WTC11 (cell line): Measurements from ENCODE around the gene SENP7. TPM values are rescaled to one million over a fixed set of nuclear protein-coding genes. Genes with fewer than 3 reads are reported as not detected.

ENCODE experiments used
- ATAC-seq: fragments of 200-7000 bp; cut with Tn5 transposase; 2 replicates; pipeline ENCODE4 v1.10.0; 2021; ENCODE audit warnings: mild to moderate bottlenecking, moderate library complexity
- CTCF ChIA-PET: fragments of 300-600 bp; sonication (Branson Sonifier 250); formaldehyde crosslinking; loops from one replicate; lab custom pipeline; 2021; ENCODE audit warnings: antibody characterized with exemption; lab: Charles Lee
- POLR2A ChIA-PET: fragments of 350-600 bp; sonication (Branson Sonifier 250); formaldehyde crosslinking; loops from one replicate; lab custom pipeline; 2021; ENCODE audit warnings: antibody characterized with exemption; lab: Charles Lee
- DNase-seq: peaks from one replicate; pipeline ENCODE4 v3.0.0; 2021; ENCODE audit warnings: low spot score
- H3K27ac Mint-ChIP-seq: 2 replicates; pipeline ENCODE4 v1.8.0; 2021; ENCODE audit warnings: mixed read lengths
- H3K27me3 Mint-ChIP-seq: 2 replicates; pipeline ENCODE4 v1.8.0; 2021; ENCODE audit warnings: low read depth, mild to moderate bottlenecking, moderate library complexity, mixed read lengths
- H3K36me3 Mint-ChIP-seq: 2 replicates; pipeline ENCODE4 v1.8.0; 2021; ENCODE audit warnings: mixed read lengths
- H3K4me1 Mint-ChIP-seq: 2 replicates; pipeline ENCODE4 v1.8.0; 2022; ENCODE audit warnings: mixed read lengths
- H3K4me3 Mint-ChIP-seq: 2 replicates; pipeline ENCODE4 v1.8.0; 2021; ENCODE audit warnings: mild to moderate bottlenecking, moderate library complexity, mixed read lengths
- H3K9me3 Mint-ChIP-seq: 2 replicates; pipeline ENCODE4 v1.8.0; 2021; ENCODE audit warnings: mixed read lengths
- ATF1 ChIP-seq: sonication (generic); formaldehyde crosslinking; IDR thresholded peaks from 2 replicates; pipeline ENCODE4 v1.8.1; 2023; ENCODE audit warnings: mild to moderate bottlenecking, moderate library complexity, missing genetic modification reagents
- CREB1 ChIP-seq: sonication (generic); formaldehyde crosslinking; IDR thresholded peaks from 2 replicates; pipeline ENCODE4 v1.8.0; 2023; ENCODE audit warnings: mild to moderate bottlenecking, missing genetic modification reagents
- ELF4 ChIP-seq: sonication (generic); formaldehyde crosslinking; IDR thresholded peaks from 2 replicates; pipeline ENCODE4 v1.8.1; 2022; ENCODE audit warnings: low read depth, mild to moderate bottlenecking, moderate library complexity, missing genetic modification reagents
- ETV6 ChIP-seq: sonication (generic); formaldehyde crosslinking; IDR thresholded peaks from 2 replicates; pipeline ENCODE4 v1.8.1; 2022; ENCODE audit warnings: mild to moderate bottlenecking, missing genetic modification reagents
- FOXP1 ChIP-seq: sonication (generic); formaldehyde crosslinking; IDR thresholded peaks from 2 replicates; pipeline ENCODE4 v1.8.0; 2022; ENCODE audit warnings: missing genetic modification reagents, mild to moderate bottlenecking, moderate library complexity, borderline replicate concordance
- IRF2 ChIP-seq: sonication (generic); formaldehyde crosslinking; IDR thresholded peaks from 2 replicates; pipeline ENCODE4 v1.8.0; 2022; ENCODE audit warnings: low read depth, missing genetic modification reagents, borderline replicate concordance
- JAZF1 ChIP-seq: fragments of 250-450 bp; sonication (Bioruptor Pico); IDR thresholded peaks from 2 replicates; pipeline ENCODE4 v1.9.0; 2021; ENCODE audit warnings: moderate library complexity, mild to moderate bottlenecking, inconsistent platforms
- NR1H2 ChIP-seq: sonication (generic); formaldehyde crosslinking; IDR thresholded peaks from 2 replicates; pipeline ENCODE4 v1.9.0; 2021; ENCODE audit warnings: mild to moderate bottlenecking, moderate library complexity, missing genetic modification reagents
- OVOL2 ChIP-seq: fragments of 250-450 bp; sonication (Bioruptor Pico); IDR thresholded peaks from 2 replicates; pipeline ENCODE4 v1.9.0; 2021; ENCODE audit warnings: mild to moderate bottlenecking, borderline replicate concordance
- PRRX2 ChIP-seq: fragments of 250-450 bp; sonication (Bioruptor Pico); IDR thresholded peaks from 2 replicates; pipeline ENCODE4 v1.8.0; 2021; ENCODE audit warnings: mild to moderate bottlenecking
- SP1 ChIP-seq: sonication (generic); formaldehyde crosslinking; conservative IDR thresholded peaks from 2 replicates; pipeline ENCODE4 v1.8.1; 2022; ENCODE audit warnings: missing genetic modification reagents
- TP53 ChIP-seq: sonication (generic); formaldehyde crosslinking; IDR thresholded peaks from 2 replicates; pipeline ENCODE4 v1.8.1; 2023; ENCODE audit warnings: mild to moderate bottlenecking, missing genetic modification reagents
- ZBTB21 ChIP-seq: sonication (generic); formaldehyde crosslinking; IDR thresholded peaks from 2 replicates; pipeline ENCODE4 v1.8.1; 2023; ENCODE audit warnings: mild to moderate bottlenecking, missing genetic modification reagents, borderline replicate concordance
- ZNF138 ChIP-seq: sonication (generic); formaldehyde crosslinking; conservative IDR thresholded peaks from 2 replicates; pipeline ENCODE4 v1.8.1; 2022; ENCODE audit warnings: mild to moderate bottlenecking, moderate library complexity, missing genetic modification reagents
- ZNF232 ChIP-seq: sonication (generic); formaldehyde crosslinking; IDR thresholded peaks from 2 replicates; pipeline ENCODE4 v1.8.0; 2022; ENCODE audit warnings: mild to moderate bottlenecking, missing genetic modification reagents
- total RNA-seq: library from RNA; stranded (reverse); gene quantifications from 3 replicates; pipeline ENCODE4 v1.2.3, GENCODE V29; 2021
- TF ChIP-seq, protein P1 (sequence below): sonication (generic); formaldehyde crosslinking; IDR thresholded peaks from 2 replicates; pipeline ENCODE4 v1.8.1; 2023; ENCODE audit warnings: mild to moderate bottlenecking, missing genetic modification reagents, moderate library complexity
- TF ChIP-seq, protein P2 (sequence below): sonication (generic); formaldehyde crosslinking; IDR thresholded peaks from 2 replicates; pipeline ENCODE4 v1.8.1; 2022; ENCODE audit warnings: low read depth, mild to moderate bottlenecking, moderate library complexity, missing genetic modification reagents, borderline replicate concordance
- TF ChIP-seq, protein P3 (sequence below): fragments of 250-450 bp; sonication (Bioruptor Pico); IDR thresholded peaks from 2 replicates; pipeline ENCODE4 v1.9.0; 2021; ENCODE audit warnings: mild to moderate bottlenecking
- TF ChIP-seq, protein P4 (sequence below): fragments of 250-450 bp; sonication (Bioruptor Pico); IDR thresholded peaks from 2 replicates; pipeline ENCODE4 v1.9.0; 2021; ENCODE audit warnings: mild to moderate bottlenecking
- TF ChIP-seq, protein P5 (sequence below): fragments of 250-450 bp; sonication (Bioruptor Pico); conservative IDR thresholded peaks from 2 replicates; pipeline ENCODE4 v1.9.0; 2021; ENCODE audit warnings: mild to moderate bottlenecking
- TF ChIP-seq, protein P6 (sequence below): sonication (generic); formaldehyde crosslinking; IDR thresholded peaks from 2 replicates; pipeline ENCODE4 v1.8.0; 2023; ENCODE audit warnings: missing genetic modification reagents

The SENP7 gene
- total RNA-seq, 1 experiment from 2014 or later, result 10.5 TPM

DNA sequence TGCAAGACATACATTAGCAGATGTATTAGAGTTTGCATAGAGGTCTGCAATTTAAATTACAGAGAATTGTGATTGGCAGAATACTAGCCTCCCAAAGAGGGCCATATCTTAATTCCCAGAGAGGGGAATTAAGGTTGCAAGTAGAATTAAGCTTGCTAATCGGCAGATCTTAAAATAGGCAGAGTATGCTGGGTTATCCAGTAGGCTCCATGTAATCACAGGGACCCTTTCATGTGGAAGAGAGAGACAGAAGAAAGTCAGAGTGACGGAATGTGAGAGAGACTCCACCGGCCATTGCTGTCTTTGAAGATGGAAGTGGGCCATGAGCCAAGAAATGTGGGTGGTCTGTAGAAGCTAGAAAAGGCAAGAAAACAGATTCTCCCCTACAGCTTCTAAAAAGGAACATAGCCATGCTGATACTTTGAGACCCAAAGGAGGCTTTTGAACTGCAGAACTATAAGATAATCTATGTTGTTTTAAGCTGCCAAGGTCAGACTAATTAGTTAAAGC is 231.4 kb downstream of the SENP7 start (continued):
- TF ChIP-seq ETV6 (no peak), ZBTB21 (CRISPR knock-in tag) (no peak), IRF2 (CRISPR knock-in tag) (no peak), ATF1 (CRISPR knock-in tag) (no peak)
- TF ChIP-seq, protein P1, sequence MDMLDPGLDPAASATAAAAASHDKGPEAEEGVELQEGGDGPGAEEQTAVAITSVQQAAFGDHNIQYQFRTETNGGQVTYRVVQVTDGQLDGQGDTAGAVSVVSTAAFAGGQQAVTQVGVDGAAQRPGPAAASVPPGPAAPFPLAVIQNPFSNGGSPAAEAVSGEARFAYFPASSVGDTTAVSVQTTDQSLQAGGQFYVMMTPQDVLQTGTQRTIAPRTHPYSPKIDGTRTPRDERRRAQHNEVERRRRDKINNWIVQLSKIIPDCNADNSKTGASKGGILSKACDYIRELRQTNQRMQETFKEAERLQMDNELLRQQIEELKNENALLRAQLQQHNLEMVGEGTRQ (CRISPR knock-in tag), result no peak
- TF ChIP-seq, protein P2, sequence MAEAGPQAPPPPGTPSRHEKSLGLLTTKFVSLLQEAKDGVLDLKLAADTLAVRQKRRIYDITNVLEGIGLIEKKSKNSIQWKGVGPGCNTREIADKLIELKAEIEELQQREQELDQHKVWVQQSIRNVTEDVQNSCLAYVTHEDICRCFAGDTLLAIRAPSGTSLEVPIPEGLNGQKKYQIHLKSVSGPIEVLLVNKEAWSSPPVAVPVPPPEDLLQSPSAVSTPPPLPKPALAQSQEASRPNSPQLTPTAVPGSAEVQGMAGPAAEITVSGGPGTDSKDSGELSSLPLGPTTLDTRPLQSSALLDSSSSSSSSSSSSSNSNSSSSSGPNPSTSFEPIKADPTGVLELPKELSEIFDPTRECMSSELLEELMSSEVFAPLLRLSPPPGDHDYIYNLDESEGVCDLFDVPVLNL (CRISPR knock-in tag), result no peak
- TF ChIP-seq, all 79 proteins: peak for 0

DNA sequence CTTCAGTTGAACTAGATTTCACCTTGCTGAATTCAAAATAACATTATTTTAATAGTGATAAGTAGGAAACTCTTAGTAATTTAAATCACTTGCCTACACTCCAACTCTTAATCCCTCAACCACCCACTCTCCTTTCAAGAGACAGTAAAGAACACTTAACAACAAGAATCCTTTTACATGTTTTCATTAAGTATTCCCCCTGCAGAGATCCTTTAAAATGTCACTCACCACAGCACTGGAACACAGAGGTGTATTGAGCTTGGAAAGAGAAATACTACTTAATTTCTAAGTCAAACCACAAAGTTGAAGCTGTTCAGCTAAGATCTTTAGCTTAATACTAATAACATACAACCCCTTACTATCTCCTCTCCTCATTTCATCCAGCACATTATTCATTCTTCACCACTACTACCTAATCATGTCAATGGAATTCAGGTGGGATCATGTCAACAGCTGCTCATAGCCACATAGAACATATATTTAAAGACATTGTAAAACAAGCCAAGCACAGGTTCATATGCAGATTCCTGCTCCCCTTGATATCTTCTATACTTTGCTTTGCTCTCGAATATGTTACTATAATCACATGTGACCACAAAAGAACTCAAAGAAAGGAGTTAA is 233.1 kb downstream of the SENP7 start:
- DNase-seq, result no peak
- no peak for ATAC-seq
- CTCF ChIA-PET, result no interaction called here
- TF ChIP-seq NR1H2 (CRISPR knock-in tag), result no peak
- no peak for TF ChIP-seq FOXP1 (CRISPR knock-in tag)
- TF ChIP-seq, protein P3, sequence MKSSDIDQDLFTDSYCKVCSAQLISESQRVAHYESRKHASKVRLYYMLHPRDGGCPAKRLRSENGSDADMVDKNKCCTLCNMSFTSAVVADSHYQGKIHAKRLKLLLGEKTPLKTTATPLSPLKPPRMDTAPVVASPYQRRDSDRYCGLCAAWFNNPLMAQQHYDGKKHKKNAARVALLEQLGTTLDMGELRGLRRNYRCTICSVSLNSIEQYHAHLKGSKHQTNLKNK (CRISPR knock-in tag), result no peak
- TF ChIP-seq OVOL2 (CRISPR knock-in tag), result no peak
- TF ChIP-seq, protein P4, sequence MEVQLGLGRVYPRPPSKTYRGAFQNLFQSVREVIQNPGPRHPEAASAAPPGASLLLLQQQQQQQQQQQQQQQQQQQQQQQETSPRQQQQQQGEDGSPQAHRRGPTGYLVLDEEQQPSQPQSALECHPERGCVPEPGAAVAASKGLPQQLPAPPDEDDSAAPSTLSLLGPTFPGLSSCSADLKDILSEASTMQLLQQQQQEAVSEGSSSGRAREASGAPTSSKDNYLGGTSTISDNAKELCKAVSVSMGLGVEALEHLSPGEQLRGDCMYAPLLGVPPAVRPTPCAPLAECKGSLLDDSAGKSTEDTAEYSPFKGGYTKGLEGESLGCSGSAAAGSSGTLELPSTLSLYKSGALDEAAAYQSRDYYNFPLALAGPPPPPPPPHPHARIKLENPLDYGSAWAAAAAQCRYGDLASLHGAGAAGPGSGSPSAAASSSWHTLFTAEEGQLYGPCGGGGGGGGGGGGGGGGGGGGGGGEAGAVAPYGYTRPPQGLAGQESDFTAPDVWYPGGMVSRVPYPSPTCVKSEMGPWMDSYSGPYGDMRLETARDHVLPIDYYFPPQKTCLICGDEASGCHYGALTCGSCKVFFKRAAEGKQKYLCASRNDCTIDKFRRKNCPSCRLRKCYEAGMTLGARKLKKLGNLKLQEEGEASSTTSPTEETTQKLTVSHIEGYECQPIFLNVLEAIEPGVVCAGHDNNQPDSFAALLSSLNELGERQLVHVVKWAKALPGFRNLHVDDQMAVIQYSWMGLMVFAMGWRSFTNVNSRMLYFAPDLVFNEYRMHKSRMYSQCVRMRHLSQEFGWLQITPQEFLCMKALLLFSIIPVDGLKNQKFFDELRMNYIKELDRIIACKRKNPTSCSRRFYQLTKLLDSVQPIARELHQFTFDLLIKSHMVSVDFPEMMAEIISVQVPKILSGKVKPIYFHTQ, result no peak
- no peak for TF ChIP-seq IRF2 (CRISPR knock-in tag)
- TF ChIP-seq TP53 (CRISPR knock-in tag), result no peak
- TF ChIP-seq SP1 (CRISPR knock-in tag), result no peak
- no peak for TF ChIP-seq ELF4 (CRISPR knock-in tag)
- TF ChIP-seq, protein P1 (CRISPR knock-in tag), result no peak
- TF ChIP-seq, protein P5, sequence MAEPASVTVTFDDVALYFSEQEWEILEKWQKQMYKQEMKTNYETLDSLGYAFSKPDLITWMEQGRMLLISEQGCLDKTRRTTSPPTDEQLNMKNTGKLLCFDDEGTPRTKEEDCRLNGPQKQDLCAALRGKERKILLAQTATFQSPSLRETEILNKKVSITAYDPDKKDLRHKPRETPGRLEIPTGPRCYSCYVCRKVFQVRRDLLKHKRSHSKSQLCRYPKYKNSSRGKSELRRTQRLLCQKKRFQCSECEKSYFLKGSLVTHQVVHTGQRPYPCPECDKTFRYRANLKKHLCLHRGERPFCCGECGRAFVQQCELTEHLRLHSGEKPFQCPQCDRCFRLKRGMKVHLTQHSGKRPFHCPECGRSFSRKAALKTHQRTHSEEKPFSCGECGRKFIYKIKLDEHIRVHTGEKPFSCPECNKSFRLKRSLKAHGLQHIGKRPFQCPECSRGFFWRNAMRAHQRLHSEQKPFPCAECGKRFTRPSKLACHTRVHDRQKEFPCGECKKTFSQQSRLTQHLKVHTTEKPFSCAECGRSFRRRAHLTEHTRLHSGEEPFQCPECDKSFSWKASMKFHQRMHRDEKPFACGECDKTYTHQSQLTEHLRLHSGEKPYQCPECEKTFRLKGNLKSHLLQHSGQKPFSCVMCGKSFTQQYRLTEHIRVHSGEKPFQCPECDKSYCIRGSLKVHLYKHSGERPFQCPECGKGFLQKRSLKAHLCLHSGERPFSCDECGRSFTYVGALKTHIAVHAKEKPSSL, result no peak
- no peak for TF ChIP-seq ZNF138 (CRISPR knock-in tag)
- no peak for TF ChIP-seq PRRX2 (CRISPR knock-in tag)
- TF ChIP-seq CREB1 (CRISPR knock-in tag), result no peak
- no peak for TF ChIP-seq JAZF1
- TF ChIP-seq, protein P6, sequence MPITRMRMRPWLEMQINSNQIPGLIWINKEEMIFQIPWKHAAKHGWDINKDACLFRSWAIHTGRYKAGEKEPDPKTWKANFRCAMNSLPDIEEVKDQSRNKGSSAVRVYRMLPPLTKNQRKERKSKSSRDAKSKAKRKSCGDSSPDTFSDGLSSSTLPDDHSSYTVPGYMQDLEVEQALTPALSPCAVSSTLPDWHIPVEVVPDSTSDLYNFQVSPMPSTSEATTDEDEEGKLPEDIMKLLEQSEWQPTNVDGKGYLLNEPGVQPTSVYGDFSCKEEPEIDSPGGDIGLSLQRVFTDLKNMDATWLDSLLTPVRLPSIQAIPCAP (CRISPR knock-in tag), result no peak
- TF ChIP-seq ZNF232, result no peak
- no peaks in the 10 kb centered on the region for H3K36me3 Mint-ChIP-seq
- H3K9me3 Mint-ChIP-seq, result no peaks in the 10 kb centered on the region
- no peak overlapping the region for H3K4me3 Mint-ChIP-seq
- POLR2A ChIA-PET, result no interaction called here
- peaks cover 41% of the 10 kb centered on the region for H3K27me3 Mint-ChIP-seq
- H3K27ac Mint-ChIP-seq, result no peak overlapping the region
- 0 out of 2 replicates have a peak, but pooled peaks cover 6% of the 10 kb centered on the region for H3K4me1 Mint-ChIP-seq
